GM13977 (cell line): ENCODE results near the gene MOGAT1.

Source experiments
- DNase-seq: peaks from one replicate; pipeline ENCODE4 v3.0.0; 2012; ENCODE audit warnings: low spot score
- CTCF ChIP-seq: IDR thresholded peaks from 2 replicates; pipeline ENCODE4 v1.5.1; 2012; ENCODE audit warnings: mild to moderate bottlenecking, control low read depth; ENCODE audit not compliant: insufficient read depth; ENCODE audit errors: extremely low read depth, missing control alignments
- in situ Hi-C: fragments of 300-500 bp; cut with MboI; formaldehyde crosslinking; loops from one replicate; pipeline ENCODE4 v1.12.0; 2022; ENCODE audit warnings: low sequenced_read_pairs, low pct_unique_long_range_greater_than_20kb, mixed read lengths, inconsistent platforms; ENCODE audit not compliant: unreplicated experiment

The MOGAT1 gene

GRCh38 chr2:222736301-222736700 lies 64.8 kb downstream of the MOGAT1 start:
- no peak for TF ChIP-seq CTCF

DNA sequence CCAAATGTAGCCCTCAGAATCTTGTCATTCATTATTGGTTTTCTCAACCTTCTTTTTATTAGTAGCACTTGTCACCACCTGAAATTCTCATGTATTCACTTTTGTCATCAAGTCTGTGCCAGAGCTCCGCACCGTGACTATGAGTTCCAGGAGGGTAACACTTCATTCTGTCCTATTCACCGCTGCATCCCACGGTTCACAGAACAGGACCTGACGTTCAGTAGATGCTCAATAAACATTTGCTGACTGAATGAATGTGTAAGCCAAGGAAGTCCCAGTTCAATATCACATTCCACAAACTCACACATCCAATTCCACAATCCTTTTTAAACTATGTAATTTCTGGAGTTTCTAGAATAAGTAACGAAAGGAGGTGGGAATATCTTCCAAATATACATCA lies 65.5 kb downstream of the MOGAT1 start:
- no peak for DNase-seq
- TF ChIP-seq CTCF = no peak
- in situ Hi-C loops = no loop called here

More at GRCh38 chr2:222736301-222736700, 64.8 kb downstream of the MOGAT1 start:
- DNase-seq = no peak
- in situ Hi-C loops = no loop called here

DNA sequence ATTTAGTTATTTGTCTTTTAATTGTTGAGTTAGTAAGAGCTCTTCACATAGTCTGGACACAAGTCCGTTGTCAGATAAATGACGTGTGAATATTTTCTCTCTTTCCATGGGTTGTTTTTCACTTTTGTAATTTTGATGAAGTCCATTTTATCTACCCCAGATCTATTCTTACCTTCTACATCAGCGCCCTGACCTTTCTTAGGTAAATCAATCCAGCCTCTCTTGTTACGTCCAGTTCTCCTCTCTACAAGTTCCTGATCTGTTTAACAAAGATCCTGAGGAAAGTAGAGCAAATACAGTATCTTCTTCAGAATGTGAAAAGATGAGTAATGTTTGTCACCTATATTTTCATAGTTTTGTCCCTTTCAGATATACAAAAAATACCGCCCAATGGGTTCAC lies 66.9 kb downstream of the MOGAT1 start:
- in situ Hi-C loops = no loop called here
- no peak for DNase-seq
- no peak for TF ChIP-seq CTCF

DNA sequence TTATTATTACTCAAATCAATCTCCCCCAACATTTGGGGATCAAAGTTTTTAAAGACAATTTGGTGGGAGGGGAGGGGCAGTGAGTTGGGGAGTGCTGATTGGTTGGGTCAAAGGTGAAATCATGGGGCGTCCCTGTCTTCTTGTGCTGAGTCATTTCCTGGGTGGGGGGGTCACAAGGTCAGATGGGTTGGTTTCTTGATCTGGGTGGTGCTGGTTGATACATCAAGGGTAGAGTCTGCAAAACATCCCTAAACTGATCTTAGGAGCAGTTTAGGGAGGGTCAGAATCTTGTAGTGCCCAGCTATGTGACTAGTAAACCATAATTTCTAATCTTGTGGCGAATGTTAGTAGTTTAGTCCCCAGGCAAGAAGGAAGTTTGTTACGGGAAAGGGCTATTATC lies 67.4 kb downstream of the MOGAT1 start:
- DNase-seq = no peak
- no peak for TF ChIP-seq CTCF
- in situ Hi-C loops = no loop called here

DNA sequence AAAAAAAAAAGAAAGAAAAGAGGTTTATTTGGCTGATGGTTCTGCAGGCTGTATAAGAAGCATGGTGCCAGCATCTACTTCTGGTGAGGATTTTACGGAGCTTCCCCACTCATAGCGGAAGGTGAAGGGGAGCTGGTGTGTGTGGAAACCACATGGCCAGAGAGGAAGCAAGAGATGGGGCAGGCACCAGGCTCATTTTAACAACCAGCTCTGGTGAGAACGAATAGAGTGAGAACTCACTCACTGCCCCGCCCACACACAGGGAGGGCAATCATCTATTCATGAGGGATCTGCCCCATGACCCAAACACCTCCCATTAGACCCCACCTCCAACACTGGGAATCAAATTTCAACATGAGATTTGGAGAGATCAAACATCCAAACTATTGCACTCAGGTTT lies 68.5 kb downstream of the MOGAT1 start:
- no peak for DNase-seq
- no peak for TF ChIP-seq CTCF
- in situ Hi-C loops = no loop called here

- DNase-seq = no peak
- in situ Hi-C loops = no loop called here
- TF ChIP-seq CTCF = no peak
Measured at GRCh38 chr2:222743251-222743812, 71.9 kb downstream of the MOGAT1 start.
